HTERT RPE-1 (cell line): Measurements from ENCODE around the gene CA9.

Experiments used
- in situ Hi-C: fragments of 300-500 bp; cut with MboI; formaldehyde crosslinking; loops from 4 replicates; pipeline ENCODE4 v1.14.3; 2020; ENCODE audit warnings: low sequenced_read_pairs

The CA9 gene

DNA sequence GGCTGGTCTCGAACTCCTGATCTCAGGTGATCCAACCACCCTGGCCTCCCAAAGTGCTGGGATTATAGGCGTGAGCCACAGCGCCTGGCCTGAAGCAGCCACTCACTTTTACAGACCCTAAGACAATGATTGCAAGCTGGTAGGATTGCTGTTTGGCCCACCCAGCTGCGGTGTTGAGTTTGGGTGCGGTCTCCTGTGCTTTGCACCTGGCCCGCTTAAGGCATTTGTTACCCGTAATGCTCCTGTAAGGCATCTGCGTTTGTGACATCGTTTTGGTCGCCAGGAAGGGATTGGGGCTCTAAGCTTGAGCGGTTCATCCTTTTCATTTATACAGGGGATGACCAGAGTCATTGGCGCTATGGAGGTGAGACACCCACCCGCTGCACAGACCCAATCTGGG lies 1.5 kb downstream of the CA9 start:
- in situ Hi-C loops, result no loop called here

GRCh38 chr9:35675732-35676392 lies 2.1 kb downstream of the CA9 start:
- in situ Hi-C loops, result no loop called here

- in situ Hi-C loops, result no loop called here
Measured at GRCh38 chr9:35679091-35679490, 5.4 kb downstream of the CA9 start.

DNA sequence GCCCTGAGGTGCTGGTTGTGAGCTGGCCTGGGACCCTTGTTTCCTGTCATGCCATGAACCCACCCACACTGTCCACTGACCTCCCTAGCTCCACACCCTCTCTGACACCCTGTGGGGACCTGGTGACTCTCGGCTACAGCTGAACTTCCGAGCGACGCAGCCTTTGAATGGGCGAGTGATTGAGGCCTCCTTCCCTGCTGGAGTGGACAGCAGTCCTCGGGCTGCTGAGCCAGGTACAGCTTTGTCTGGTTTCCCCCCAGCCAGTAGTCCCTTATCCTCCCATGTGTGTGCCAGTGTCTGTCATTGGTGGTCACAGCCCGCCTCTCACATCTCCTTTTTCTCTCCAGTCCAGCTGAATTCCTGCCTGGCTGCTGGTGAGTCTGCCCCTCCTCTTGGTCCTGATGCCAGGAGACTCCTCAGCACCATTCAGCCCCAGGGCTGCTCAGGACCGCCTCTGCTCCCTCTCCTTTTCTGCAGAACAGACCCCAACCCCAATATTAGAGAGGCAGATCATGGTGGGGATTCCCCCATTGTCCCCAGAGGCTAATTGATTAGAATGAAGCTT lies 6.1 kb downstream of the CA9 start:
- in situ Hi-C loops, result no loop called here

DNA sequence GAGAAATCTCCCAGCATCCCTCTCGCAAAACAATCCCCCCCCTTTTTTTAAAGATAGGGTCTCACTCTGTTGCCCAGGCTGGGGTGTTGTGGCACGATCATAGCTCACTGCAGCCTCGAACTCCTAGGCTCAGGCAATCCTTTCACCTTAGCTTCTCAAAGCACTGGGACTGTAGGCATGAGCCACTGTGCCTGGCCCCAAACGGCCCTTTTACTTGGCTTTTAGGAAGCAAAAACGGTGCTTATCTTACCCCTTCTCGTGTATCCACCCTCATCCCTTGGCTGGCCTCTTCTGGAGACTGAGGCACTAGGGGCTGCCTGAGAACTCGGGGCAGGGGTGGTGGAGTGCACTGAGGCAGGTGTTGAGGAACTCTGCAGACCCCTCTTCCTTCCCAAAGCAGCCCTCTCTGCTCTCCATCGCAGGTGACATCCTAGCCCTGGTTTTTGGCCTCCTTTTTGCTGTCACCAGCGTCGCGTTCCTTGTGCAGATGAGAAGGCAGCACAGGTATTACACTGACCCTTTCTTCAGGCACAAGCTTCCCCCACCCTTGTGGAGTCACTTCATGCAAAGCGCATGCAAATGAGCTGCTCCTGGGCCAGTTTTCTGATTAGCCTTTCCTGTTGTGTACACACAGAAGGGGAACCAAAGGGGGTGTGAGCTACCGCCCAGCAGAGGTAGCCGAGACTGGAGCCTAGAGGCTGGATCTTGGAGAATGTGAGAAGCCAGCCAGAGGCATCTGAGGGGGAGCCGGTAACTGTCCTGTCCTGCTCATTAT lies 6.8 kb downstream of the CA9 start:
- in situ Hi-C loops, result no loop called here

DNA sequence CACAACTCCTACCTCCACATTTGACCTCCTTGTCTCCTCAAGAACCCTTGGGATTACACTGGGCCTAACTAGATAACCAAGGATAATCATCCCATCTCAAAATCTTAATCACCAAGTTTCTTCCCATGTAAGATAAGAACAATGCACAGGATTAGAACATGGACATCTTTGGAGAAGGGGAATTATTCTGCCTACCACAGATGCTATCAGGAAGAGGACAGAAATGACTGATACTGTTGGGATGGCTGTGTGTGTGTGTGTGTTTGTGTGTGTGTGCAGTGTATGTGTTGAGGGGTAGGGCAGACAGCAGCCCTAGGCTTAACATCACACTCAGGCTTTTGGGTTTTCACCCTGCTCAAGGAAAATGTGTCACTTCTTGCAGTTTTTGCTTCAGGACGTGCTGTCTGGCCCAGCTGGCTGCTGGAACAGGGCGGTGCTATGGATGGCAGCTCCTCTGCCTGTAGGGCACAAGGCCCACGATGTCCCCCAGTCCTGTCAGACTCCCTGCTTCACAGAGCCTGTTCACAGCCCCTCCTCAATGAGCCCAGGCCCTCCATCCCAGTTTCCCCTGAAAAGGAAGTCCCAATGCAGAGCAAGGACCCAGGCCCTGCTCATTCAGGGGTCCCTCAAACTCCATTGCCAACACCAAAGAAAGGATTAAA lies 7.7 kb downstream of the CA9 start:
- in situ Hi-C loops, result no loop called here

DNA sequence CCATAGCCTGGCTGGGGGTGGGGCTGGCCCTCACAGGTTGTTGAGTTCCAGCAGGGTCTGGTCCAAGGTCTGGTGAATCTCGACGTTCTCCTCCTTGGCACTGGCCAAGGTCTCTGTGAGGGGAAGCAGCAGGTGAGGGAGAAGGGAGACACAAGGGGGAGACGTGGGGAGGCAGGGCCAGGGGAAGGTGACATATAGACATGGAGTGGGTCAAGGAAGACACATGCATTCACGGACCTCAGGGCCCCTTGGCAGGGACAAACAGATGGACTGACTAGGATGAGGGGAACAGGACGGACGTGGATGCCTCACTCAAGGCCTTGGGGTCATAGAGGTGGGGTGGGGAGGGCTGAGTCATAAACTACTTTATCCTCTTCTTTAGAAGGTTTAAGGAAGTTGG lies 8.3 kb downstream of the CA9 start:
- in situ Hi-C loops, result no loop called here

DNA sequence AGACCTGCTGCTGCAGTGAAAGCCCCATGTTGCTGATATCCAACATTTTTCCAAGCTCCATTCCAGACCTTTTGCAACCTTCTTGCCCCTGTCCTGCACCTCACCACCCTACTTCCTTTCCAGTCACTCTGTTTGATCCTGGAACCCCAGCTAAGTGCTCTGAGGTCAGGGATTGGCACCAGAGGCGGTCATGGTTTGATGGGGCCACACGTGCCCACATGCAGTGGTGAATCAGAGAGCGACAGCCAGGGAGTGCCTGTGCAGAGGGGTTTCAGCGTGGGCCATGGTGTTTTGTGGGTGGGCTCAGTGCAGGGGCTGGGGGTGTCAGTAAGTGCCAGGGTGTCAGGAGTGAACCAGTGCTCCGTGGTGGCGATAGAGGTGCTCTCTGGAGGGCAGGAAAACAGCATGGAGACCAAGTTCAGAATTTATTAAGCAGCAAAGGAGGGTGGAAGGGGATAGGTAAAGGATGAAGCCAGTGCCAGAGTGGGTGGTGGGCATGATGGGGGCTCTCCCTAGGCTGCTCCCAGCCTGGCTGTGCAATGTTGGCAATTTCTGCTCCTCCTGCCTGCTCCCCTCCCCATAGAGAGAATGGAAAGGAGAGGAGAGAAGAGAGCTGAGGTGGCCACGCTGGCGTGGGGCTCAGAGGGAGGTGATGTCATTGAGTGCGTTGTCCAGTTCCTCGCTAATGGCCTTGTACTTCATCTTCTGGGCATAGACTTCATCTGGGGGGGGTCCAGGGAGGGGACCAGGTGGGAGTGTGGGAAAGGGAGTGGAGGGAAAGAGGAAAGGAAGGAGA lies 9.0 kb downstream of the CA9 start:
- in situ Hi-C loops, result no loop called here

DNA sequence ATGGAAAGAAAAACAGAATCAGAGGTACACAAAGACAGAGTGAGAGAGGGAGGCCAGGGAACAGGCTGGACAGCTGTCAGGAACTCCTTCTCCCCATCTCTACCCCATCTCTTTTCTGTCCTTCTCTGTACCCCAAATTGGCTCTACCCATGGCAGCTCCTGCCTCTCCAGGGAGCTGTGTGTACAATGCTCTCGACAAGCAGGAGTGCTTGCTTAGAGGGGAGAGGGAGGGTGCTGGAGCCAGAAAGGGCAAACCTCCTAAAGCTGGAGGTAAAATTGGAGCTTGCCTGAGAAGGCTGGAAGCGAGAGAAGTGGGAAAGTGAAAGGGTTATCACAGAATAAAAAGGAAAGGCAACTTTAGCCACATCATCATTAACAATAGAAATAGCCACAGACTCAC lies 9.6 kb downstream of the CA9 start:
- in situ Hi-C loops, result no loop called here

- in situ Hi-C loops, result no loop called here
Measured at GRCh38 chr9:35684921-35685320, 11.2 kb downstream of the CA9 start.

DNA sequence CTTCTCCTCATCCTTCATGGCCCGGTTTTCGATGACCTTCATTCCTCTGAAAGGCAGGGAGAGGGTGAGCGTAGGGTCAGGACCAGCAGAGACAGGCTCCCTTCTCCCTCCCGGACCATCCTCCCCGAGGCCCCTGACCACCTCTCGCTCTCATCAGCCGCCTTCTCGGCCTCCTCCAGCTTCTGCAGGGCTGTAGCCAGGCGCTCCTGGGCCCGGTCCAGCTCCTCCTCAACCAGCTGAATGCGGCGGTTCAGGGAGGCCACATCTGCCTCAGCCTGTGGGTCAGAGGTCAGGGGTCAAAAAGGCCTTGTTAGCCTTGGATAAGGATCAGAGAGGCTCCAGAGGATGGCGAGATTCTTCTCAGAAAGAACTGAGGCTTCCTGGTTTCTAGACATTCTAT lies 11.8 kb downstream of the CA9 start:
- in situ Hi-C loops, result no loop called here

GRCh38 chr9:35686222-35687203 lies 12.8 kb downstream of the CA9 start:
- in situ Hi-C loops, result no loop called here

DNA sequence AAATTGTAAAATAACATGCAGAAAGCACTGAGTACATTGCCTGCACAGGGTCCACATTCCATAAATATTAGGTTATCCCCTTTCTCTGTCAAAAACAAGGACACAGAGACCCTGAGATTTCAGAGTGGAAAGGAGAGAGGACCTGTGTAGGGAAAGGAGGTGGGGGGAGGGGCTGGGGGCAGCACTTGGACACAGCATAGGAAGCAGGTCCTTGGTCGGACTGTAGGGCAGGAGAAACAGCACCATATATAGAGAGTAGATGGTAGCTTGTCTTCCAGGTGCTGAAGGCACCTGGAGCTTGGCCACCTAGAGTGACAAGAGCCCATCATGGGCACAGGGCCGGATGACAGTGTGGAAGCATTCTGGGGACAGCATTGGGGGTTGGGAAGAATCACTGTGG lies 13.6 kb downstream of the CA9 start:
- in situ Hi-C loops, result no loop called here

DNA sequence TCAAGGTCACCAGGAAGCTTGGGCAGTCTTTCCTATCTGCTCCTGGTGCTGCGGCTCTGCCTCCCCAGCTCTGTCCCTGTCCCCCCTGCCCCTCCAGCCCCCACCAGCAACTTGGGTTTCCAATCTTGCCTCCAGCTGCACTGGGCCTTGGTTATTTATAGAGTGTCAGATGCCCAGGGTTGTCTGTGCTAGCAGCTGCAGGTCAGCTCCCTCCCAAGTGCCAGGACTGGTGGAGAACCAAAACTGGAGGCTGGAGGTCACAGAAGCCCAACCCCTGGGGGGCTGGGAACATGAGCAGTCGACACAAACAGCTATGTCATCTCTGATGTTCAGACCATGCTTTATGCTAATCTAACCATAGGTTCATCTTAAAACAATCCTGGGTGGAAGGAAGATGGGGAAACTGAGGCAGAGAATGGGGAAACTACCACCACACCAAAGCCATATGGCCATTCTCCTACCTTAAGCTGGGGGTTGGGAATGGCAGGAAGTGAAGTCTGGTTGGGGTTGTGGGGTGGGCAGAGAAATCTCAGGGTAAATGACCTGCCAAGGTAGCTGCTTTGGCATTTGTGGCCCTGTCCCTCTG lies 14.3 kb downstream of the CA9 start:
- in situ Hi-C loops, result no loop called here

GRCh38 chr9:35688558-35689541 lies 15.1 kb downstream of the CA9 start:
- in situ Hi-C loops, result no loop called here

GRCh38 chr9:35689542-35690293 lies 16.0 kb downstream of the CA9 start, which contains the start of gene TPM2:
Gene TPM2 (minus strand): TSS chr9:35689925. CDS start chr9:35689817, 108 bp downstream.
- in situ Hi-C loops, result no loop called here

GRCh38 chr9:35690294-35690613 lies 16.5 kb downstream of the CA9 start:
- in situ Hi-C loops, result no loop called here
